GM21367 (cell line): ENCODE results near the gene HPF1.
"Not testable (repeated sequence)": the region's sequence is repeated elsewhere in the genome, so short reads cannot be mapped to it uniquely, and the experiment has no call there.

Source experiments
- ATAC-seq: cut with Tn5 transposase; IDR thresholded peaks from one replicate; pipeline ENCODE4 v1.9.1; 2021; ENCODE audit not compliant: unreplicated experiment

Gene HPF1

DNA sequence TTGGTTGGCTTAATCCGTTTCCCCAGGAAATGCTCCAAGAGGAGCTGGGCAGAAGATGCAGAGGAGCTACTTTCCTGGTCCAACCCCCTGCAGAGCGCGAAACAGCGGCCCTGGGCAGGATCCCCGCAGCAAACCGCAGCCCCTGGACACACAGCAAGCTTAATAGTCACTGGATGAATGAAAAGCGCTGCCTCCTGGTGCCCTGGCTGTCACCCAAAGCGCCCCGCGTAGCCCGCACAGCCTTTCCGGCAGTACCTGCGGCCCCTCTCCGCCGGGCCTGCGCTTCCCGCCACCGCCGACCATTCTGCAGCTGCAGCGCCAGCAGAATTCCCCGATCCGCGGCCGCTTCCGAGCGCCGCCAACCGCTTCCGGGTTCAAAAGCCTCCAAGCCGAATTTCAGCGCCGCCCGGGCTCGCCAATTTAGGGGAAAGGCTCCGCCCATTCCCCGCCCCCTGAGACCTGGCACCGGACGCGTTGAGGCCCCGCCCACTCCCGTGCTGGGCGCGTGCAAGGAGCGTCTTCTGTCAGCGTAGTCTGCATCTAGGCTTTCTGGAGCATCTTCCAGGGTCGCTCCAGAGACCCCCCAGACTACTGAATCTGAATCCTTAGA lies at the start of gene HPF1:
TSS of gene HPF1 (minus strand) at position 370 of the 610 bp plus-strand sequence. CDS start at position 303, 67 bp downstream.
- peak; percentile 93 for ATAC-seq

DNA sequence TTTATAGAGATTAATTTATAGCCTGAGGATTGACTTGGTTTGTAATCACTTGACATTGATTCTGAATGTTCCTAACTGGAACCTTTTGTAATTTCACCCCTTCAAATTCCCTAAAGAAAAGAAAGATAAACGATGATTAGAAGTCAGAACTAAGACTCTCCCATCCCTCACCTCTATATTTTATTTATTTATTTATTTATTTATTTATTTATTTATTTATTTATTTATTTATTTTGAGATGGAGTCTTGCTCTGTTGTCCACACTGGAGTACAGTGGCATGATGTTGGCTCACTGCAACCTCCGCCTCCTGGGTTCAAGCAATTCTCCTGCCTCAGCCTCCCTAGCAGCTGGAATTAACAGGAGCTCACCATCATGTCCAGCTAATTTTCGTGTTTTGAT lies 49.0 kb upstream of the HPF1 start:
- not testable (repeated sequence) for ATAC-seq

DNA sequence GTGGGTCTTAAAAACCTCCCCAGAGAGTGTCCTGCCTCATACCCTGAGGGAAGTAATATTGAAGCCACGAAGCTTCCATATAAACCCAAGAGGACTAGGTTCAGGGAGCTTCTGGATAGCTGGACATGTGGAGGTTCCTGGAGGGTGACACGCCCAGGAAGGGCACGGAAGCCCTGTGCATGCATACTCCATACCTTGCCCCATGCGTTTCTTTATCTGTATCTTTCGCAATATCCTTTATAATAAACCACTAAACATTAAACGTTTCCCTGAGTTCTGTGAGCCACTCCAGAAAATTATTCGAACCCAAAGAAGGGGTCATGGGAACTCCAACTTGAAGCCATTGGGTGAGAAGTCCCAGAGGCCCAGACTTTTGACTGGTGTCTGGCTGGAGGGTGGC lies 45.7 kb upstream of the HPF1 start:
- ATAC-seq, result no peak

DNA sequence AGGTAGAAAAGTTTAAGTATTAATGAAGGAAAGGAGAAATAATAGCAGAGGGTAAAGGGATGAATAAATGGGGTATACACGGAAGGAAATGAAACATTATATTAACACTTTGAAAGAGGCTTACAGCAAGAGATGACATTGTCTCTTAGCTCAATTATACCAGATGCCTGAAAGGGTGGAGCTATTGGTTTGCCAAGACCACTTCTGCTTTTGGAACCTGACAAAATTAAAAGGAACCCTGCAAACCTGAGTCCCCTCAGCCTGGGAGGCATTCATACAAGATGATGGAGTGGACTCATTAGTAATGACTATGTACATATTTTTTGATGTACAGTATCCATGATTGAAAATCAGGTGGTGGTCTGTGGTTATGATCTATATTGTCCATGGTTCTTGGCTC lies 45.1 kb upstream of the HPF1 start:
- no peak for ATAC-seq

DNA sequence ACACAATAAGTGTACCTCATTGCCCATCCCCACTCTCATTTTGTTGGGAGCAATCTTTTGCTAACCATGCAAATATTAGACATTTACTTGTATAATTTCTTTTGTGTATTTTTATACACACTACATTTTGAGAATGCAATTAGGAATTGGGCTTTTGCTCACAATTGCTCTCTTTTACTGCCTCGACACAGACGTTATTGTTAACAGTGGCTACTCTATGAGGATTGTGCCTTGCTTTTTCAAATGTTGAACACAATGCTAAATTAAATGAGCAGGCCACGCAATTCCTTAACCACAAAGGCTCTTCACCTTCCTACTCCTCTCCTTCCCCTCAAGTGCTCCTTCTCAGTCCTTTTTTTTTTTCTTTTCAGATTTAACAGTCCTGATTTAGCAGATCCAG lies 42.8 kb upstream of the HPF1 start:
- no peak for ATAC-seq

DNA sequence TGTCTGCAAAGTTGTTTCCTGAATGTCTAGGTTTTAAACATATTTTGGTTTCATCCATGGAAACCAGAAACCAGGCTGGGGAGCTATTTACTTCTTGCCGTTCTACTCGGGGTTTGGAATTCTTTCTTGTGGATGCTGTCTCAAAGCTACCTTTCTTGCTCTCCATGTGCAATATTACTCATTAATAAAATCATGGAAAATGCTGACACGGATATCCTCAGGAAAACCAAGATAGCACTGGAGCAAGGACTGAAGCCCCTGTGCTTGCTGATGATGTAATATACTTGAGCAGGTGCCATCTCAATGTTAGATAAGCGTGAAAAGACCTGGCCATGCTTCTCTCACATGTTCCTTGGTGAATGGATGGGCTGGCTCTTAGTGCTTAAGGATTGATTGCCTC lies 41.5 kb upstream of the HPF1 start:
- ATAC-seq, result no peak

DNA sequence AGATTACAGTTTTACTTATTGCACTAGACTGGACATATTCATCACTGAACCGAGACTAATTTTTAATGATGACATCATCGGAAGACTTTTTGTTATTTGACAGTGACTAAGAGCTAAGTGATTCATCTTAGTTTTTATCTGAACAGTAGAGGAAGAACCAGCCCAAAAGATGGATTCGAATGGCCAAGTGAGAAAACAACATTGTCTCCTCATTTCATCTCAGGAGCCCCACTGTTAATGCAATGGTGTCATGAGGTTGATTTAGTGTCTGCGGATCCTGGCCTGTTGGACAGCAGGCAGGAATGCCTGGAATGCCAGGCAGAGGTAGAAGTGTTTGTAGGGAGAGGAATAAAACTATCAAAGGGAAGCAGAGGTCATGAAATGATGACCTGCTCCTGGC lies 37.8 kb upstream of the HPF1 start:
- ATAC-seq, result no peak

DNA sequence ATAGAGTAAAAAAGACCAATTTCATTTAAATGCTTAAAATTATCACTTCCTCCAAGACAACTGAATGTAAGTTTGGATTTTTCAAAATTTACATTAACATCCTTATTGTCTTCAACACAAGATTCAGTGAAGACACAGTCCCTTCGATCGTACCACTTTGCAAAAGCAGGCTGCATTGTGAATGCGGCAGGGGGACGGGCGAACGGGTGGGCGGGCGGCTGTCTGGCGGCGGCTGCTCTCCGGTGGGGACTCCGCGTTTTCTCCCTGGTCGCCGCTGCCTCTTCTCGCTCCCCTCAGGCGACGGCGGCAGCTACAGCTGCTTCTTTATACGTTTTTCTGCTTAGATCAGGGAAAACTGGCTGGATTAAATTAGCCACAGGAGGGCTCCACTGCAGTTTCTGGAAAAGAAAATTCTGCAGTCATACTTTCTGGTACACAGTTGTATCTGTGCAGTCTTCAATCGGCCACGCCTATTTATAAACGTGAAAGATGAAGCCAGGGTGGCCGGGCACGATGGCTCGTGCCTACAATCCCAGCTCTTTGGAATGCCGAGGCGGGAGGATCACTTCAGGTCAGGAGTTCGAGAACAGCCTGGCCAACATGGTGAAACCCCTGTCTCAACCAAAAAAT lies 33.9 kb upstream of the HPF1 start:
- no peak for ATAC-seq

DNA sequence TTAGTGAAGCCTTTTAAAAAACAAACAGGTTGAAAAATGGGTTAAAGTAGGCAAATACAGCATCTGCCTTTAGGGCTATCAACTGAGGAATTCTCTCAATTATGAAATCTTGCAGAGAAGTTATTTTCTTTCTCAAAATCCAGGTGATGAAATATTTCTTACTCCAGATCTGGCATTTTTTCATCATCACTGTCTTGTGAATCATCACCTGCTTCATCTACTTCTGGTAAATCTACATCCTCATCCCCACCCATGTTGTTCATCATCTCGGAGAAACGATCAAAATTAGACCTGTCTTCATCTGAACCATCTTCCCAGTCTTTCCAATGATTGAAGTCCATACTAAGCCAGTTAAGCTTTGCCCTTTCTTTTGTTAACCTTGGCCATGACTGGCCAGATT lies 33.3 kb upstream of the HPF1 start:
- ATAC-seq, result no peak

DNA sequence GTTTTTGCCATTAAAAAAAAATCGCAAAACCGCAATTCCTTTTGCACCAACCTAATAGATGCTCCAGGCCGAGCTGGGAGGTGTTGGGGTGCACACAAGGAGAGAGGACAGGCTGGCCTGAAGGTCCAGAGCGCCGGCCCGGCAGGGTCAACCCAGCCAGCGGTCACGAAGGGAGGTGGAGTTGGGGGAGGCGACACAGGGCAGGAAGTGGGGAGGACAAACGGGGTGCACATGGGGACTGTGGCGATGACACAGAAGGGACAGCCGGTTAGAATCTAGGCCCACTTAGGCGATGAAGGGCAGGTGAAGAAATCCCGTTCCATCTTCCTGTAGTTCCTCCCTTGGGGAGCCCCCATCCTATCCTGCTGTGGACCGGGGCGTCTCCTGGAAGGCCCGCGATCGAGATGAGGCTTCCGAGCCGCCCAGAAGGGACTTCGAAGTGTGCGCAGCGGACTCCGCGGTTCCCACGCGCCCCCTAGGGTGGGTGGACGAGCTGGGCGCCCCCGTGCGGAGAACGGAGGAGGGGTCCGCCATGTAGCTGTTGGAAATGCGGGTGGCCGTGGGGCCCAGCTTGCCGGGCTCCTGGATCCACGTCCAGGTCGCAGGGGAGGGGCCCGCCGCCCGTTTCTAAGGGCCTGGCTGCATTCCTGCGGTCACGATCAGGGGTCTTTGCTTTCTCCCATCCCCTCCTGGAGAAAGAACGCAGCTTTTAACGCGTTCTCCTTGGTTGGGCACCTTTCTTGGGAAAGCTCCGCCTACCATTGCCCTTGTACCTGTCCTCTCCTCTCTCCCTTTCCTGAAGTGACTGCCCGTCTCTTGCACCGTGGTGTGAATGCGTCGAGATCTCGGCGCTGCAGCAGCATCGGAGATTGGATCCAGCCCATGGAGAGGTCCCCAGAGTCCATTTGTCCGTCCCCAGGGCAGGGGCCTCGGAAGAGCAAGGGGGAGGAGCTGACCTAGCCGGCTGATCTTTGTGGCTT lies 17.0 kb upstream of the HPF1 start:
- peak; percentile 52 for ATAC-seq

DNA sequence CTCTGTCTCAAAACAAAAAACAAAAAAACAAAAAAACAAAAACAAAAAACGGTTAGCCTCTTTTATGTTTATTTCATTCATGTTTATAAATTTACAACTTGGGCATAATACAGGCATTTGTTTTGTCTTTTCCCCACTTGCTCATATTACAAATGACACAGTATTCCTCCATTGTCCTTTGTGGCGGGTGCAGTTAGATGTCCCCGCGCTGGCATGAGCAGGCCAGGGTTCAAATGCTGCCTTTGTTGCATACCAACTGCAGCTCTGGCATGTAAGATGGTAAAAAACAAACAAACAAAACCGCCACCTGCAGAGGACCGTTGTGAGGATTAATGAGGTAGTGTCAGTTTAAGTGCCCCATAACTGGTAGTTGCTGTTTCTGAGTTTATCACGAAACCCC lies 16.1 kb upstream of the HPF1 start:
- ATAC-seq, result no peak

DNA sequence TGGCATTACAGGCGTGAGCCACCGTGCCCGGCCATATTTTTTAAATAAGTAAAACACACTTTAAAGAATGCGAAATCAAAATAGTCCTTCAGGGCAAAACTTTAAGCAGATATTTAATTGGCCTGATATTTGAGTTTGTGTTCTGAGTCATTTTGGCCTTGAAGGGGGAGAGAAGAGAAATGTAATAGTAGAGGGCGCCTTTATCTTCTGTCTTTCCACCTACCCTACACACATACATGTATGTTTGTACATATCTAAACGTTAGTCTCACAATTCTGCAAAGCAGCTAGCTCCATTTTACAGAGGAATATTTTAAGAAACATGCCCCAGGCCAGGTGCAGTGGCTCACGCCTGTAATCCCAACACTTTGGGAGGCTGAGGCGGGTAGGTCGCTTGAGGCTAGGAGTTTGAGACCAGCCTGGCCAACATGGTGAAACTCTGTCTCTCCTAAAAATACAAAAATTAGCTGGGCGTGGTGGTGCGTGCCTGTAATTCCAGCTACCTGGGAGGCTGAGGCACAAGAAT lies 13.9 kb upstream of the HPF1 start:
- not testable (repeated sequence) for ATAC-seq

DNA sequence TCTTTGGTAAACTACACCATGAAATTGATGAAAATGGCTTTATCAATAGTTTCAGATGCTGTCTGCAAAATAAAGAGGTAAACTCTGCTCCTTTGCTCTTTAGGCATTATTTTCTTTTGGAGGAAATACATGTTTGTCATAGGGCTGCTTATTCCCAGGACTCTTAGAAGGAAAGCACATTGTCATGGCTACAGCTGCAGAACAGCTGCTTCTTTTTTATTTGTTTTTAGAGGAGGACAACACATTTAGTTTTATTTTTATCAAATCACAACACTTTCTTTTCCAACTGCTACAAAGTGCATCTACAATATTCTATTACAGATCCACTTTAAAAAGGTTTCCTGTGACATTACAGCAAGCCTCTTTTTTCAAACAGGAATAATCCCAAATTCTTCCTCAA lies 12.7 kb upstream of the HPF1 start:
- ATAC-seq, result no peak

DNA sequence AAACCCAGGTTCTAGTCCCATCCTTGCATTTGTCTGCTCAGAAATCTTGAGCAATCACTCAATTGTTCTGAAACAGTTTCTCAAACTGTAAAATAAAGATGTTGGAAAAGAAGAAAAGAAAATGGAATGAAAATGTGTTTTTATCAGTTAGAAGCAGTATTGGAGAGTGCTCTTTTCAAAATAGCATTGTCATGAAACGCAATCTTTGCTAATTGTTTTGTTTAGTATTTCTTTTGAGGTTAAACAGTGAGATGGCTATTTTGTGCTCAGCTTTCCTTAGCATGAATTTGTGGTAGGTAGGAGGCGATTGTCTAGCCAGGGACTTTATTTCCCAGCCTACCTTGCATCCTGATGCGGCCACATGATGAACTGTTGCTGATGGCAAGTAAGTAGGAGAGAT lies 10.6 kb upstream of the HPF1 start:
- no peak for ATAC-seq

DNA sequence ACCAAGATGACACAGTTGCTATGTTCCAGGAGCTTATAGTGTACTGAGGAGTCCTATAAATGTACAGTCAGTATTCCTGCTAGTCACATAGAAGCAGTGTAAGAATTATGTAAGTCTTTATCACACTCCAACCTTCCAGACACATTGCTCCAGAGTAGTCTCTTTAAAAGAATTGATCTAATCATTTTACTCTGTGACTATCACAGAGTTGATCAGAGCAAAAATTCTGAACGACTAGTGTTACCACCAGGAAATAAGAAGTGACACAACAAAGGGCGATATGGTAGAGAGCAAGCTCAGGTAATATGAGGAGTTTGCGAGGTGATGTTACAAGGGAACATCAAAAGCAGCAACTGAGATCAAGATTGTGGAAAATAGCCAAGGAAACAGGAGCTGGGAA lies 9.0 kb upstream of the HPF1 start:
- no peak for ATAC-seq

DNA sequence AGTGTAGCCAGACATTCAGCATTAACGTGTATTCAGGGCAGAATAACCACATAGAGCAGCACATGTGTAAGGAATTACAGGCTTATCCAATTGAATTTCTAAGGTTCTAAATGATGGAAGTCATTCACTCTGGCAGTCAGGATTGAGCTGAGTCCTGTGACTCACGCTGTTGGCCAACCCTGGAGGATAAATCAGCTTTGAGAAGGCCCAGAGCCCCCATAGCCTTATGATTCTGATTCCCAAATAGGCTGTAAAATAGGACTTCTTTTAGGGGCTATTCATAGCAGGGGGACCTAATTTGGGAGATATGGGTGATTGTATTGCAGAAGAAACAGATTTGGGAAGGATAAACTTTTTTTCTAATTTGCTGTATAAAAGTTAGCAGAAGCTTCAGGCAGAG lies 8.1 kb upstream of the HPF1 start:
- no peak for ATAC-seq

DNA sequence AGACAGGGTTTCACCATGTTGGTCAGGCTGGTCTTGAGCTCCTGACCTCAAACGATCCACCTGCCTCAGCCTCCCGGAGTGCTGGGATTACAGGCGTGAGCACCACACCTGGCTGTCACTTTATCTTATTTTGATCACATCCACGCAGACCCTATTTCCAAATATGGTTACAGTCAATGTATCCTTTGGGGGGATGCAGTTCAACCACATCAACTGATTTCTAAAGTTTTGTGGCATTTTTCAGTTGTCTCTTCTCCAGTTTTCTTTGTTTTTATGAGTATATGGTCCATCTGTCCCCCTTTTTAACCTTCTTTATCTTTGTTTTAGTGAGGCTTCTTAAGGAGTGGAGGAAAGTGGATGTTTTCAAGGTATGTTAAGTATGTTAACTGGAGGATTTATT lies 4.1 kb upstream of the HPF1 start:
- no peak for ATAC-seq

DNA sequence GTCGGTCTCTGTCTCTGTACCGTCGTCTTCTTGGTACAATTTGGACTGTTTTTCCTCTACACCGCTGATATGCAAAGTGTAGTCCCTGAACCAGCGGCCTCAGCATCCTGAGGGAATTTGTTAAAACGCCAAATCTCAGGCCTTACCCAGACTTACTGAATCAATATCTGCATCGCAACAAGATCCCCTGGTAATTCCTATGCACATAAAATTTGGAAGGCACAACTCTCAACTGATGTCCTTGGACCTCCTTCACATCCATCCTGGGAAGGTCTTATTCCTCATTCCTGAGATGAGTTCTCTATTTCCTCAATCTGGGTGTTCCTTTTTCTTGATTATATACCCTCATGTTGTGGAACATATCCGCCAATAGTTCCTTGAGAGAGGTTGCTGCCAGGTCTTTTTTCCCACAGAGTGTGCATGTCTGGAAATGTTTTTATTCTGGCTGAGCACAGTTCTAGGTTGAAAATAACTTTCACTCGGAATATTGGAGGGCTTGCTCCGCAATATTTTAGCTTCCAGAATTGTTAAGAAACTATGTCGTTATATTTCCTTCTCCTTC lies 738 bp upstream of the HPF1 start:
- ATAC-seq, result no peak

DNA sequence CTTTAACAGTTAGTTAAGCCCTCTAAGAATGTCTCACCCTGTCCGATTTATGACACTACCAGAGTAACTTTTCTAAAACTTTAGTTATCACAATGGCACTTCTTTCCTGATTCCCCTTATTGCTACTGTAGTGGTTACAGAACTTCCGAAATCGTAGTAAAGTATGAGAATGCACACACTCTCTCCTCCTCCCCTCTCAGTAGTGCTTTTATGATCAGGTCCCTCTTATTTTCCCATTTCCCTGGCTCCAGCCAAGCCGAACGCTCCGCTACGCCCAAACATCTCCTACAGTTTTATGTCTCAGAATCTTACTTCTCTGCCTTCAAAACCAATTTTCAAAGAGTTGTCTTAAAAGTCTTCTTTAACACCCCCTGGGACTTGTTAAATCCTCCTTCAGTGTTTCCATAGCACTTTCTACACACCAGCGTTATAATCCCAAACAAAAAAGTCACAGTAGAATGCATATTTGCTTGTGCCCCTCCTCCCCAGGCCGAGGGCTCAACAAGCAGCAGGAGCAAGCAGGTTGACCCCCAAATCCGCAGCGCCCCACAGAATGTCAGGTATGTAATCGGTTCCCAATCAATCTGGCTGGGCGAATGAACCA lies 671 bp downstream of the HPF1 start:
- peak; percentile 25 for ATAC-seq

DNA sequence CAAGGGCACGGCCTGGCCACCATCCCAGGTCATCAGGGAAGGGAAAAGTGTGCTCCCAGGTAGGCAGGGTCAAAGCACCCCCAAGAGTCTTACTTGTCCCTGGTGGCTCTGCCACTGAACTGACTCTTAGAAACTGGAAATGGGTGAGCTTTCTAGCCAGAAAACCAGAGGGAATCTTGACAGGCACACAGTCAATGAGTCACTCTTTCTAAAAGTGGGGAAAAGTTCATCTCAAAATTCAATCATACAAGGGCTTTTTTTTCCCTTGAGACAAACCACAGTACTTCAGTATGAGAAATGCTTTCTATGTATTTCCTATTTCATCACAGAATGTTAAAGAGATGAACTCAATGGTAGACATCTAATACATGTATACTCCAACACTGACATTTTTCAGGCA lies 12.5 kb downstream of the HPF1 start:
- ATAC-seq, result no peak

DNA sequence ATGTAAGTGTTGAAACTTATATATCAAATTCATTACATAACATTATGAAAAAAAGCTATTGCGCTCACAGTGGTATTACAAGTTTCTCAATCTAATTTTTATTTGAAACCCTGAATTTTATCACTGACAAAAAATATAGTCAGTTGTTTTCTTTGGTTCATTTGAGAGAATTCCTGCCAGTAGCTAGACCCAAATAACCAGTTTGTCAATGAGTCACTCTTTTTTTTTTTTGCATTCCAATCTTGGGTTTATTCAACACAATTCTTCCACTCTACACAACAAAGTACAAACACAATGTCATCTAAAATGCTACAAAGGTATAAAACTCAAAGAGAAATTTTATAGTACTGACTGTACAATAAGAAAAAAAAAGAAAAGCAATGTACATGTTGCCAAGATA lies 13.1 kb downstream of the HPF1 start:
- ATAC-seq, result no peak
